CMK (cell line): Measurements from ENCODE around the gene INAFM1.

Experiments
- DNase-seq: peaks from one replicate; pipeline ENCODE4 v3.0.0-alpha.2; 2010; ENCODE audit warnings: low read depth

Gene INAFM1

DNA sequence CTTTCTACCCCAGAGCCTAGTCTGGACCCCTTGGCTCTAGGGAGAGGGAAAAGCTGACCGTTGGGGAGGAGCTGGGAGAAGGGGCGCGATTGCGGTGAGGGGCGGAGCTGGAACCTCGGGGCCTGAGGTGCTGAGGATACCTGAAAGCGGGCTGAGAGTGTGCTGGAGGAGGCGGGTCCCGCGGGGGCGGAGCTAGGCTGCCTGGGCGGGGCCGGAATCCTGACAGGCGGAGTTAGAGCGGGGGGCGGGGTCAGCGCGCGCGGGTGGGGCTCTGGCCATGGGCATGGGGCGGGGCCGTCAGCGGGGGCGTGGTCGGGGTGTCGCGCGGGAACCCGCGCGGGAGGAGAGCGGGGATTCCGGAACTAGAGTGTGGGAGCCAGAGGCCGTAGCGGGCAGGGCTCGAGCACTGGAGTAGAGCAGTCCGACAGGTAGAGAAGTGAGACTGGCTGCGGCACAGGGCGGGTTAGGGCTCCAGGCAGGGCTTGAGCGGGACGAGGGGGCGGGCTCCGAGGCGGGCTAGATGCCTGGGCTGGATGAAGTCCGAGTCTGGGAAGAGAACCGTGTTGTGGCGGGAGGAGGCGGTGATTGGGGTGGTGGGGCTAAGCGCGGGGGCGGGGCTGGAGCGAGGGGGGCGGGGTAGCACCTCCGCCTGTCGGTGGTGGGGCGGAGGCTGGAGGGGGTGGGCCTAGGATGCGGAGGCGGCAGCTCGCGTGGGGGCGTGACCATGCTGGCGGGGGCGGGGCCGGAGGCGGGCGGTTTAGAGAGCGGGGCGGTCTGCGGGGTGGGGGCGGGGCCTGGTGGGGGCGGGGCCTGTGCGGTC lies at the start of gene INAFM1:
INAFM1 (plus strand) TSS at position 815 of the 820 bp plus-strand sequence. CDS start 35 bp downstream, outside the sequence.
- DNase-seq: peak; percentile 90

DNA sequence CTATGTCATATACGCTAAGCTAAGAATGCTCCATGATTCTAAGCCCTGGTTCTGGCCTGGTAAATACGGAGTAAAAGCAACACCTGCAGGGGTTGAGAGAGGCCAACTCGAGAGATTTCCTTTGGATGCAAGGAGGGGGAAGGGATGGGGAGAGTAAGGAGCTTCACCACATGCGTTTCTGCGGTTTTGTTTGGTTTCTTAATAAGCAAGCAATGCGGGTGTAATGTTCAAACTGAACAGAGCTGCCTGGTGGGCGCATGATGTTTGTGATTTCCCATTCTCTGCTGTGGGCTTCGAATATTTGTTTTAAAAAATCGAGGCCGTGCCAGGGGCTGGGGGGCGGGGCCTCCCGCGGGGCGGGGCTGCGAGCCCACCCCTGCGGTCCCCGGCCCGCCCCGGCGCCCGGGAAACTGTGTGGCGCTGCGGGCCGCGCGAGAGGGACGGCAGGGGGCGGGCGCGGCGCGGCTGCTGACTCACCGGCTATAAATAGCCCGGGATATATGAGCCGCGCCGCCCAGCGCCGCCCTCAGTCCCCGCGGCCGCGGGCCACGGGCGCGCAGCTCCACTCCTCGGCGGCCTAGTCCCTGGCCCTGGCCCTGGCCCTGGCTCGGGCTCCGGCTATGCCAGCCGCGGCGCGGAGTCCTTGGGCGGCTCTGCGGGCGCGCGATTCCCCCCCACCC lies 48.8 kb upstream of the INAFM1 start:
- peak; percentile 79 for DNase-seq

DNA sequence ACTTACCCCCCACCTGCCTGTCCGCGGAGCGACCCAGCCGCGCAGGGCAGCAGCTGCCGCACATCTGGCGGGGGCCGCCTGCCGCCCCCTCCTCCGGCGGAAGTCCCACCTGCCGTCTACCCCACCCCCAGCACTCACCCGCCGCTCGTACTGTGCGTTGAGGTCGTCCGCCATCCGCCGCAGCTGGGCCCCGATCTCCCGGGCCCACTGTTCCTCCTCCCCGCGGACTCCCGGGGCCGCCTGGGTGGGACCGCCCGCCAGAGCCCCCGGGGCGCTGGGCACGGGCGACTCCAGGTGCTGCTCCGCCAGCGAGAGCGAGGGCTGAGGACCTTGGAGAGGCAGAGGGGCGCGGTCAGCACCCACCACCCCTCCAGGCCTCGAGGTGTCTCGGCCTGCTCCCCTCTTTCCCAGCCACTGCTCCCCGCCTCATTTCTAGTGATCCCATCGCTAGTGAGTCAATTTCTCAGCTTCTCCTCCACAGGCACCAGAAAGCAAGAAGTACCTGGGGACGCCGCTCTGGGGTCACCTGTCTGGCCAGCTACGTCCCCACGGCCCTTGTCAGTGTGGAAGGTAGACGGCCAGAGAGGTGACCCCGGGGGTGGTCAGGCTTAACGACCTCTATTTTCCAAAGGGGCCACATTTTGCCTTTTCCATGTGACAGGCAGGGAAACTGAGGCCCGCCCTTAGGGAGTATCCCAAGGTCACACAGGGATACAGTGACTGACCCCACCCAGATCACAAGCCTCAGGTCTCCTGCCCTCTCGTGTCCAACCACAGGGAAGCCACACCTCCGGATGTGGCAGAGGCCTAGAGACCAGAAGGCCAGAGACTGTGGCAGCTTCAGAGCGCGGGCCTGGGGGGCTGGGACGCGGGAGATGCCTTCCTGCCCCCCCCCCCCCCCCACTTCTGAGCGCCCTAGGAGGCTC lies 48.0 kb upstream of the INAFM1 start:
- peak; percentile 96 for DNase-seq

DNA sequence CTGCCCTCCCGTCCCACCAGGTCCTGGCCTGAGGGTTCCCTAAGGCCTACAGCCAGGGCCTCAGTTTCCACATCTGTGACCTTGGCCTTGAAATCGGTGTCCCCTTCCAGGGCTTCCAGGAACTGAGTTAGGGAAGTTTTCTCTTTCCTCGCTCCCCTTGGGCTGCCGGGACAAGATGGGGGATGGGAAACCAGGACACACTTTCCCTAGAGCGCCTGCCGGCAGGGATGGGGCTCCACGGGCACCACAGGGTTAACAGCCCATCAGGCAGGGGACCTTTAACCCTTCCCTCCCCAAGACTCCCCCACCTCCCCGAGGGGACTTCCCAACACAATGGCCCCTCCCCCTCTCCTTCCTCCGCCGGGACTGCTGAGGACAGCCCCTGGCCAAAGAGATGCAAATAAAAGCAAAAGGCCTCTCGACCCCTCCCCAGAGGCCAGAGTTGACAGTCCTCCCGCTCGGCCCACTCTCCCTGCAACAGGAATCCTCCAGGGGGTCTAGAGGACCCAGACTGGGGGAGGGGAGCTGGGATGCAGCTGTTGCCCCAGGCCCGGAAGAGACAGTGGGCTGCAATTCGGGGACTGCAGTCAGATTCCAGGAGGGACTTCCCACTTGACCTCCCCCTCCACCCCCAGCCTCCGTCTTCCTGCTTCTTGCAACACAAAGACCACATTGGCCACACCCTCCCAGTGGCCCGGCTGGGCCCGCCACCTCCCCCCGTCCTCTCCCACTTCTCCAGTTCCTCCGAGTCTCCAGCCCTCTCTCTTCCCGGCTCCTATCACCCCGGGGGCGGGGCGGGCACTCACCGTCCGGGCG lies 47.1 kb upstream of the INAFM1 start:
- DNase-seq: peak; percentile 97

DNA sequence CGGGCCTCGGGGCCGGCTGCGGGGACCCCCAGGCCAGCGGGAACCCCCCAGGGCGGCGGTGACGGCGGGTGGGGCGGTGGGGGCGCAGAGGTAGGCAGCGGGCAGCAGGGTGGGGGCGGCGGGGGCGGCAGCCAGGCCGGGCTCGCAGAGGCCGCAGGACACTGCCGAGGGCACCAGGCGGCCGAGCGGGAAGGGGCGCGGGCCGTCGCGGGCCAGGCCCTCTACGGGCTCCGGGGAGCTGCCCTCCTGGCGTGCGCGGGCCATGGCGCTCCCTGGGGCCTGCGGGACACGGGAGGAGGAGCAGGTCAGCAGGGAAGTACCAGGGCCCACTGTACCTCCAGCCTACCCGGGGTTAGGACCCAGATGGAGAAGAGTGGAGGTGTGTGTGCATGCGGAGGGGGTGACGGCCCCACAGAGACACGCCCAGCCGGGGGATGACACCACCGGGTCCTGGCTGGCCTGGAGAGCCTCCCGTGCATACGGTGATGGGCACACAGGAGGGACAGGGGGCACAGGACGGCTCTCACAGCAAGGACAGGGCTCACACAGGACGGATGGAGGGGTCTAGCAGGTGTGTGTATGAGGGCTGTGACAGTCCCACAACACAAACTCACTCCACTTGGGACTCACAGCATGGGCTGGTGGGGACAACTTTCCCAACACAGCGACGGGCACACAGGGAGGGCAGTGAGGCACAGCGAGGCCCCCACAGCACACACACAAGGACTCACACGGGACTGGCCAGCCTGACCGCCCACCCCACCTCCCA lies 46.3 kb upstream of the INAFM1 start:
- DNase-seq: peak; percentile 39

DNA sequence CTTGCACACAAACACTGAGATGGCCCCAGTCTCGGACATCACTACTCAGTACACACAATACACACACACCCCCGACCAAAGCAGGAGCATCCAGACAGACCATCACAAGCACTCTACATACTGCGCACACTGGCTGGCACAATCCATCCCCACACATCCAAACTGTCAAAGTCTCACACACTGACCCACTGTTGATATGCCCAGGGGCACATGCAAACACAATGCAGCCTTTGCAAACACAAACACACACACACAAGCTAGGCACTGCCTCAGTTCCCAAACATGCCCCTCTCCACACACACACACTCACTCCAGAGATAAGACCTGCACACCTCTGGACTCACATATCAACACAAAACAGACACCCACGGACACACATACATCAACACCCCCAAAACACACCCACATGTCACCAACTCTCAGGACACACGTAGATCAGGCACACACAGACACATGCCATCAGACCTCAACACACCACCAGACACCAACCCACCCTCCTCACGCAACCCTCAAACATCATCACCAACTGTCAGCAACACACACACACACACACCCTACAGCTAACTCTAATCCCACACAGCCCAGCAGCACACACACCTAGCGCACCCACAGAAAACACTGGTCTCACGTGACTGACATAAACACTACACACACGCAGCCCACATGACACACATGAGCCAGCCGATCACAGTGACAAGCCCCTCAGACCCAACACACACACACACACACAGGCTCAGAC lies 45.6 kb upstream of the INAFM1 start:
- peak; percentile 61 for DNase-seq

DNA sequence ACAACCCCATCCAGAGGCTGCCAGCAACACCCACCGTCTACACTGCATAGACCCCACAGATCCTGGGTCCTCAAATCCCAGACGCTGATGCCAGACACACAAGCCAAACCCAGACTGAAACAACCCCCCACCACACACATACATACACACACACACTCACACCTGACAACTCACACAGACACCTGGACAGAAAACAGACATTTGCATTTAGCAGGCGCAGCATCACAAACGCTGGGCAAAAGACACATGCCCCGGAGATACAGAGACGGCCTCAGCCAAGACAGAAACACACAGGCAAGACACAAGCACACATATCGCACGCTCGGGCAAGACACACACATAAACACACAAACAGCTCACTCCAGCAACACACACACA lies 45.0 kb upstream of the INAFM1 start:
- no peak for DNase-seq

DNA sequence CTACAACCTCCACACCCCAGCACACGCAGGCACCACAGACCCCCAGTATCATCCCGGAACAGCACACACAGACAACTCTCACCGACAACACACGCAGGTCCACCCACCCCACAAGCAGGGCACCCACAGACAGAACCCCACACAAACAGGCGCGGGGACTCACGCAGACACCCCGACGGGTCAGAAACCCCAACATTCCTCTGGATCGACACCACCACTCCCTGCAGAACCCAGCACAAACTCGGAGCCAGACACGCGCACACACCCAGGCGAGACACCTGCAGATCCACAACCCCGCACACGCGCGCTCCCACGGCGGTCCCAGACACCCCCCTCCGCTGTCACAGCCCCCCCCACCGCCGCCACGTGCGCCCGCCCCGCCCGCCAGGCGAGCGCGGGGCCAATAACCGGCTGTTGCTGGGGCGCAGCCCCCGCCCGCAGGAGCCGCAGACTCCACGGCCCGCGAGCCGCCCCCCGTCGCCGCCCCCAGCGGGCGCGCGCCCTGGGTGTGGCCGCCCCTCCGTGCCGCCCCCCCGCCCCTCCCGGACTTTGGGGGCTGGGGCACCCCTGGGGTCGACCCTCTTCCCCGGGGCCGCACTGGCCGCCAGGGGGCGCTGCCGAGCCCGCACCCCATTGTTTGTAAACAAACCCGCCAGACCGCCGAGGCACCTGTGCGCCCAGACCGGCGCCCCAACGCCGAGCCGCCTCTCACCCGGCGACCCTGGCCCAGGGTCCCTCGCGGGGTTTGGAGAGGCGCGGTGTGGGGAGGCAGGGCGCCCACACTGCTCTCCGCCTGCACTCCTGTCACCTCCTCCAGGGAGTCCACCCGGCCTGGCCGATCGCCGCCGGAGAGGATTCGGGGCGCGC lies 44.4 kb upstream of the INAFM1 start:
- peak; percentile 72 for DNase-seq

DNA sequence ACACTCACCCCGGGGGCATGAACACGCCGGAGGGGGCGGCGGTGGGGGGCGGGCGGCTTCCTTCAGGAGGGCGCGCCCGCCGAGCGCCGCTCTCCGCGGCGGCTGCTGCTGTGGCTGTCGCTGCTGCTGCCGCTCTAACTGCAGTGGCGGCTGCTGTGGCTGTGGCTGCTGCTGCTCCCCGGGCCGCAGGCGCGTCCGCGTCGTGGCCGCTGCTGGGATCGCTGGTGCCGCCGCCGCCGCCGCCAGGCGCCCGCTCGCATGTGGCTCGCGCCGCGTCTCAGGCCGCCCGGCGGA lies 43.8 kb upstream of the INAFM1 start, which contains the start of gene BBC3:
BBC3 (minus strand) TSS at position 279 of the 294 bp plus-strand sequence. CDS start 2,768 bp downstream, outside the sequence.
- DNase-seq: no peak

DNA sequence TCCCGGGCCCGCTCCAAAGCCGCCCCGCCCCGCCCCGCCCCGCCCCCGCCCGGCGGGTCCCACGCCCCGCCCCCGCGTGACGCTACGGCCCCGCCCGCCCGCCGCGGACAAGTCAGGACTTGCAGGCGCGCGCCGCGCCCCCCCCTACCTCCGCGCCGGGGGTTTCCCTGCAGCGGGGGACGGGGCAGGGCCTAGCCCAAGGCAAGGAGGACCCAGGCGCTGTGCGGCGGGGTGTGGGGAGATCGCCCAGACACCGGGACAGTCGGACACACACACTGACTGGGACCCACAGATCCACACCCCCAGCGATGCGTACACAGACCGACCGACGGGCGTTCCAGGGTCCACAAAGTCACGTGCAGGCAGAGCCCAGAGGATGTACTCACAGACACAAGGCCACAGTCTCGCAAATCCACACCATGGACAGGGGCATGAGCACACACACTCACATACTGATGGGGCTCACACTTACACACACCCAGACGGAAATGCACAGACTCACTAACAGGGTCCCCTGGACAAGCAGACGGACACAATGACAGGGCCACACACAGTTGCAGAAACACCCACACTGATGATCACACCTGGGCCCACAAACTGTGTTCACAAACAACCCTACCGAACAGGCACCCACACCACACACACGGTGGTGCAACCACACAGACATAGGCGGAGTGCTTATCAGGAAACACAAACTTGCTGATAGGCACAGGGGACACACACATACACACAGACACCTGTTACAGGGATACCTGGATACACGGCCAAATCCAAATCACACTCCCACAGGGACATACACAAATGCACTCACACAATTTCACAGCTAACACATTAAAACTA lies 43.2 kb upstream of the INAFM1 start:
- peak; percentile 78 for DNase-seq

DNA sequence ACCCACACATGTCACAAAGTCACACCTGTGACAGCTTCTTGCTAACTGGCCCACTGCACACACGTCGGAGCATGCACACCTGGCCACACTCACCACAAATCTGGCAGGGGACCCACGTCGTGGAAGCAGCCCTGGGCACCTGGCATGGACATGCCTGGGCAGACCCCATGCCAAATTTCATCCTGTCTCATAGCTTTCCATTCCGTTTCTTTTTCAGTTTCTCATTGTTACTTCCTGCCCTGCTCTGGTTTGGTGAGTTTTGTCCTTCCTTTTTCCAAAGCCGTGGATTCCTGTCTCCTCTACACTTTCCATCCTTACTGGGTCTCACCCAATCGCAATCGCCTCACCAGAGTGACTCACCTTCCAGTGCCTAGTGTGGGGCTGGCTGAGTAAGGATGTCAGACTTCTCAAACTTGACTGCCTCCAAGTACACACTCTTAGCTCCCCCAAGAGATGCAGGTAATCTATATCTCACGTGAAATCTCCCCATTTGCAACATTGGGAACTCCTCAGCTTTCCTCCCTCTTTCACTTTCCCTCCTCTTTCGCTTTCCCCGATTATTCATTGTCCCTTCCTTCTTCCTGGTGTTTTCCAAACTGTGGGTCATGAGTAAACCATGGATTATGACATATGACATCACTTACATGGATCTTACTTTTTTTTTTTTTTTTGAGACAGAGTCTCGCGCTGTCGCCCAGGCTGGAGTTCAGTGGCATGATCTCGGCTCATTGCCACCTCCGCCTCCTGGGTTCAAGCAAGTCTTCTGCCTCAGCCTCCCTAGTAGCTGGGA lies 42.1 kb upstream of the INAFM1 start:
- no peak for DNase-seq

DNA sequence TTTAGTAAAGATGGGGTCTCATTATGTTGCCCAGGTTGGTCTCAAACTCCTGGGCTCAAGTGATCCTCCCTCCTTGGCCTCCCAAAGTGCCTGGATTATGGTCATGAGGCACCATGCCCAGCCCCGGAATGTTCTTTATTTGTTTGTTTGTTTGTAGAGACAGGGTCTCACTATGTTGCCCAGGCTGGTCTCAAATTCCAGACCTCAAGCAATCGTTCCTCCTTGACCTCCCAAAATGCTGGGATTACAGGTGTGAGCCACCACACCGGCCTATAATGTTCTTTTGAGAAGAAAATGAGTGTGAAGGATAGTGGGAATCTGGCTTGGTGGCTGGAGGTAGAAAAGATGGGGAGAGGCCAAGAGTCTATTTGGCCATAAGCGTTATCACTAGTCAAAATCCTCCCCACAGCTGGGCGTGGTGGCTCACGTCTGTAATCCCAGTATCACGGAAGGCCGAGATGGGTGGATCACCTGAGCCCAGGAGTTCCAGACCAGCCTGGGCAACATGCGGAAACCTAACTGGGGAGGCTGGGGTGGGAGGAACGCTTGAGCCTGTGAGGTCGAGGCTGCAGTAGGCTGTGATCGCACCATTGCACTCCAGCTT lies 38.5 kb upstream of the INAFM1 start:
- DNase-seq: no peak

DNA sequence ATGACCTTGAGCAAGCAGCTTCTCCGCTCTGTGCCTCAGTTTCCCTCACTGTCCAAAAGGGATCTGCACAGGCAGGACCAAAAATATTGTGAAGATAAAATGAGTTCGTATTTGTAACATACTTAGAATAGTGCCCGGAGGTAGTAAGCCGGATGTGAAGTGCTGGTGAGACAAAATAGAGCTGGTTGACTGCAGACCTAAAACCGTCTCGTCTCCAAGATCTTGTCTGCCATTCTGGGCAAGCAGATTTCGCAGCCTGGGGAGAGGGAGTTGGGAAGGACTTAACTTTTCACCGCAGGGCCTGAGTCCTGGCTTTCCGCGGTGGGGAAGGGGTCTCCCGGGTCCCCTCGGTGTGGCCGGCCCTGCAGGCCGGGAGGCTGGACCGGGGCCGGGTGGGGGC lies 35.5 kb upstream of the INAFM1 start:
- no peak for DNase-seq

DNA sequence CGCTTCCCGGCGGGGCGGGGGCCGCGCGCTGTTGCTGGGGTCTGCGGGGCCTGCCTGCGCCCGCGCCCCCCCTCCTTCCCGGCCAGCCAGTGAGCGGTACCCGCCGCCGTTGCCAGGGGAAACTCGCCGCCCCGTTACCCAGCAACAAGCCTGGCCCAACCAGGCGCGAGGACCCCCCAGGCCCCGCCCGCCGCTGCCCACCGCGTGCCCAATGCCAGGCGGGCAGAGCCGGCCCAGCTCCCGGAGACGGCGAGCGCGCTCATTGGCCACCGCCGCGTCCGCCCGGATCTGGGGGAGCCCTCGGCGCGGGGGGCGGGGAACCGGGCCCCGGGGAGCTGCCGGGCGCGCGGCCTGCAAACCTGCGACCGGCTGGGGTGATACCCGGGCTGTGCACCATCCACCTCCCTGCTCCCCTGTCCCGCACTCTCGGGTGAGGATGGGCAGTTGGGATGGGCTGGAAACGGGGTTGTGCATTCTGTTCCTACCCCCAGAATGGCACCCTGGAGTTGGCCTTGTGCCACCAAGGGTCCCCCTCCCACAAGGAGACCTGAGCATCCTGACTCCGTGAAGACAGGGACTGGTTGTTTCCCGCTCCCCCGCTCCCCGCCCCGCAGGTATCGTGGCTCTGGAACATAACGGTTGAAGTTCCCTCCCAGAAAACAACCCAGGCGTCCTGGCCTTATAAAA lies 34.9 kb upstream of the INAFM1 start:
- no peak for DNase-seq

DNA sequence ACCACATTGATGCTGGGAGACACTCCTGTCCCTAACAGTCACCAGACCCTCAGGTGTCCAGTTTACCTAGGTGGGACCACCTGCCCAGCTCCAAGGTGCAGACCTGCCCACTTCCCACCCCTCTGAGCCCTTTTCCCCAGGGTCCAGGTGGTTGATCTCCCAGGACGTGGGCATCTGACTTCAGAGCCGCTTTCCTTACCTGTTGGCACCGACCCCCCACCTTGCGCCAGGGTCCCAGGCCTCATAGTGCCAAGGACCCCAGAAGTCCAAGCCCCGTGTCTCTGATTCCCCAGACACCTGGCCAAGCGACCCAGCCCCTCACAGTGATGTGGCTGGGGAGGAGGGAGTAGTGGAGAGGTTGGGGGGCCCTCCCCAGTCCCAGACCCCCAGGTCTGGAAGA lies 34.1 kb upstream of the INAFM1 start:
- no peak for DNase-seq
